Gastrocnemius medialis (tissue), 4 donors: Measurements from ENCODE around the gene HRC.

Experiments used
- POLR2A ChIP-seq, 2 donors: fragments of 450-650 bp; IDR thresholded peaks; one replicate each; pipeline ENCODE4 v1.6.1; 2017; ENCODE audit warnings: antibody characterized with exemption in 2 of 2, mild to moderate bottlenecking in 2 of 2, moderate library complexity in 2 of 2
- TF ChIP-seq, protein P1 (sequence below), 5 experiments: fragments of 450-650 bp in 3 of 5; fragments of 200-600 bp in 2 of 5; sonication (generic) in 2 of 5; IDR thresholded peaks in 4 of 5; conservative IDR thresholded peaks in 1 of 5; 1 replicate in 4 of 5; 2 replicates in 1 of 5; pipeline ENCODE4 v1.5.1; 2016 to 2019; ENCODE audit warnings: antibody characterized with exemption in 5 of 5, mild to moderate bottlenecking in 3 of 5, moderate library complexity in 3 of 5

- TF ChIP-seq, protein P1, sequence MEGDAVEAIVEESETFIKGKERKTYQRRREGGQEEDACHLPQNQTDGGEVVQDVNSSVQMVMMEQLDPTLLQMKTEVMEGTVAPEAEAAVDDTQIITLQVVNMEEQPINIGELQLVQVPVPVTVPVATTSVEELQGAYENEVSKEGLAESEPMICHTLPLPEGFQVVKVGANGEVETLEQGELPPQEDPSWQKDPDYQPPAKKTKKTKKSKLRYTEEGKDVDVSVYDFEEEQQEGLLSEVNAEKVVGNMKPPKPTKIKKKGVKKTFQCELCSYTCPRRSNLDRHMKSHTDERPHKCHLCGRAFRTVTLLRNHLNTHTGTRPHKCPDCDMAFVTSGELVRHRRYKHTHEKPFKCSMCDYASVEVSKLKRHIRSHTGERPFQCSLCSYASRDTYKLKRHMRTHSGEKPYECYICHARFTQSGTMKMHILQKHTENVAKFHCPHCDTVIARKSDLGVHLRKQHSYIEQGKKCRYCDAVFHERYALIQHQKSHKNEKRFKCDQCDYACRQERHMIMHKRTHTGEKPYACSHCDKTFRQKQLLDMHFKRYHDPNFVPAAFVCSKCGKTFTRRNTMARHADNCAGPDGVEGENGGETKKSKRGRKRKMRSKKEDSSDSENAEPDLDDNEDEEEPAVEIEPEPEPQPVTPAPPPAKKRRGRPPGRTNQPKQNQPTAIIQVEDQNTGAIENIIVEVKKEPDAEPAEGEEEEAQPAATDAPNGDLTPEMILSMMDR (IDR thresholded peaks at IDR 0.05 in 4 of 5, conservative IDR thresholded peaks at IDR 0.05 in 1 of 5): peak in 4 of 5 experiments; percentile 87 to 95 (median 91)
- no peak for TF ChIP-seq POLR2A (IDR thresholded peaks at IDR 0.05)
Measured at GRCh38 chr19:49145573-49146407, 9.4 kb downstream of the HRC start.
